GM19467 (cell line): ENCODE results near the gene RANBP17.
A peak's percentile ranks its signal among the peaks of the same experiment; 100 is the strongest.
"Not testable (repeated sequence)": the region's sequence is repeated elsewhere in the genome, so short reads cannot be mapped to it uniquely, and the experiment has no call there.

Experiments used
- ATAC-seq: cut with Tn5 transposase; IDR thresholded peaks from one replicate; pipeline ENCODE4 v1.9.1; 2021; ENCODE audit warnings: mild to moderate bottlenecking, moderate library complexity; ENCODE audit not compliant: unreplicated experiment

The RANBP17 gene

GRCh38 chr5:170865622-170866021, 3.8 kb downstream of the RANBP17 start:
- peak; percentile 82 for ATAC-seq

GRCh38 chr5:170867825-170868224, 6.0 kb downstream of the RANBP17 start:
- ATAC-seq: no peak

GRCh38 chr5:170870390-170870789, 8.6 kb downstream of the RANBP17 start:
- ATAC-seq: not testable (repeated sequence)

GRCh38 chr5:170874017-170874416, 12.2 kb downstream of the RANBP17 start:
- ATAC-seq: no peak

GRCh38 chr5:170875811-170876210, 14.0 kb downstream of the RANBP17 start:
- ATAC-seq: no peak

- ATAC-seq: no peak
These were observed 18.3 kb downstream of the RANBP17 start for GRCh38 chr5:170880084-170880483.

- ATAC-seq: no peak
These were observed 20.5 kb downstream of the RANBP17 start for GRCh38 chr5:170882345-170882744.

- ATAC-seq: no peak
These were observed 23.4 kb downstream of the RANBP17 start for GRCh38 chr5:170885256-170885655.

GRCh38 chr5:170885809-170886208, 24.0 kb downstream of the RANBP17 start:
- no peak for ATAC-seq

GRCh38 chr5:170886210-170886894, 24.5 kb downstream of the RANBP17 start:
- no peak for ATAC-seq

GRCh38 chr5:170892196-170892595, 30.4 kb downstream of the RANBP17 start:
- no peak for ATAC-seq

GRCh38 chr5:170894665-170895064, 32.8 kb downstream of the RANBP17 start:
- ATAC-seq: no peak

- no peak for ATAC-seq
These were observed 35.0 kb downstream of the RANBP17 start for GRCh38 chr5:170896779-170897178.

GRCh38 chr5:170903075-170903474, 41.3 kb downstream of the RANBP17 start:
- no peak for ATAC-seq

GRCh38 chr5:170907758-170908157, 45.9 kb downstream of the RANBP17 start:
- ATAC-seq: no peak

GRCh38 chr5:170913573-170913972, 51.8 kb downstream of the RANBP17 start:
- ATAC-seq: no peak

- no peak for ATAC-seq
These were observed 55.3 kb downstream of the RANBP17 start for GRCh38 chr5:170917113-170917512.

- ATAC-seq: no peak
These were observed 58.4 kb downstream of the RANBP17 start for GRCh38 chr5:170920196-170920595.

- ATAC-seq: not testable (repeated sequence)
These were observed 60.5 kb downstream of the RANBP17 start for GRCh38 chr5:170922331-170922730.

GRCh38 chr5:170923910-170924620, 62.2 kb downstream of the RANBP17 start:
- no peak for ATAC-seq

GRCh38 chr5:170935534-170936218, 73.9 kb downstream of the RANBP17 start:
- ATAC-seq: not testable (repeated sequence)

GRCh38 chr5:170937072-170937471, 75.3 kb downstream of the RANBP17 start:
- no peak for ATAC-seq
